ENCODE results near the gene TNKS1BP1.
"Not testable (repeated sequence)": the region's sequence is repeated elsewhere in the genome, so short reads cannot be mapped to it uniquely, and the experiment has no call there.

Gene TNKS1BP1

DNA sequence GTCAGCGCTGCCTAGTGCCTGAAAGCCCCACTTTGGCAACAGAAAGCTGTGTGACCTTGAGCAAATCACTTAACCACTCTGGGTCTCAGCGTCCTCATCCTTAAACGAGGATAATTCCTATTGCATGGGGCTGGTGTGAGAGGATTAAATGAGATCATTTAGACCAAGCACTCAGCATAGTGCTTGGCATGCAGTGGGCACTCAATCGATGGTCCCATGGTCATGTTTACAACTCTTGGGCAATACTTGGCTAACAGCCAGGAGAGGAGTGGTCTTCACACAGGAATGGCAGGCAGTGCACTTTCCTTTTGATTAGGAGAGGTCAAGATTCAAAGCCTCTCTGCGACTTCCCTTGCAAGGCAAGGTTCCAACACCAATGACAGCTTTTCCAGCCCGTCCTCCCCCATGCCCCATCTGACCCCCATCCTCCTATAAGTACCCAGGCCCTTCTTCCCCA lies 14.1 kb downstream of the TNKS1BP1 start:
- DNase-seq: no peak

- no peak for DNase-seq
These were observed 14.7 kb downstream of the TNKS1BP1 start for GRCh38 chr11:57310091-57310490.

- no peak for DNase-seq
These were observed 15.4 kb downstream of the TNKS1BP1 start for GRCh38 chr11:57309106-57310059.

DNA sequence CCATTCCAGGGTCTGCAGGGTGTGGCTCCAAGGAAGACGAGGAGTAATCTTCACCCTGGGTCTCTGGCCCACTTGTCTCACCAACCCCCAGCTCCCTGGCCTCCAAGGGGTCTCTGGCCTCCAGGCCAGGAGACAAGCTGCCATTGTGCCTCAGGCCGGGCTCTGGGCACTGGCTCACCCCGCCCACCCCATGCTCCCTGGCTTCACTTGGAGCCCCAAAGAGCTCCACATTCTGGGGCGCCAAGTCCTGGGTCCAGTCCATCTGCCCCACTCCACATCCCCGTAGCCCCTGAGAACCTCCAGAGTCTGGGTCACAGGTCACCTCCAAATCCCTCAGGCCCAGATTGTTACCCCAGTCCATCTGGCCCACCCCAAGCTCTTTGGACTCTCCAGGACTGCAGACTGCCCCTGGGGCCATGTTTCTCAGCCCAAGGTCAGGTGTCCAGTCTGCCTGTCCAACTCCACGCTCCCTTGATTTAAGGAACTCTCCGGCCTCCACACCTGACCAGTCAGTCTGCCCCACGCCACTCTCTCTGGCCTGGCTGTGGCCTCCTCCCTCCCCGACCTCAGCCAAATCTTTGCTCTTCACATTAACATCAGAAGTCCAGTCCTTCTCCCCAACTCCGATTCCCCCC lies 16.2 kb downstream of the TNKS1BP1 start:
- no peak for DNase-seq

DNA sequence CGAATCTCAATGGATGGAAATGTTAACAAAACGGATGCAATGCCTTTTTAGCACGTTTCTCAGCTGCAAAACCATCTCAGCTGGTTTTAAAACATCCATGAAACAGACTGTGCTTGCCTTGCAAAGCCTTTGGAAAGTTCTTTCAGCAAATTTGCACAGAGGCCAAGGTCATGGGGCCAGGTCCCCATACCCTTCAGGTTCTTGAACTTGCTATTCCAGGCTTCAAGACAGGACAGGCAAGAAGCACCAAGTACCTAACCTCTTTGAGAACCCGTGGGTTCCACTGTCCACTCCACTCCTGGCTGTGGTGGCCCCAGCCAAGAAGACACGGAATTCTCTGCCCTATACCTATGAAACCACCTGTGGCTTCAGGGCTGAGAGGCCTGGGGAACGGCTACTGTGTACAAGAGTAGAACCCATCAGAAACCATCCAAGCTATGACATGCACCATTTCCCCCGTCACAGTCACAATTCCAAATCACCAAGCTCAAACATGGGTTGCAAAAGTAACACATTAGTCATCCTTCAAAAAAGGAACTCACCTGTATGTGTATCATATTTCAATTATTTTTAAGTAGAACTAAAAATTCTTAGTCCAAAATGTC lies 17.0 kb downstream of the TNKS1BP1 start:
- DNase-seq: no peak

DNA sequence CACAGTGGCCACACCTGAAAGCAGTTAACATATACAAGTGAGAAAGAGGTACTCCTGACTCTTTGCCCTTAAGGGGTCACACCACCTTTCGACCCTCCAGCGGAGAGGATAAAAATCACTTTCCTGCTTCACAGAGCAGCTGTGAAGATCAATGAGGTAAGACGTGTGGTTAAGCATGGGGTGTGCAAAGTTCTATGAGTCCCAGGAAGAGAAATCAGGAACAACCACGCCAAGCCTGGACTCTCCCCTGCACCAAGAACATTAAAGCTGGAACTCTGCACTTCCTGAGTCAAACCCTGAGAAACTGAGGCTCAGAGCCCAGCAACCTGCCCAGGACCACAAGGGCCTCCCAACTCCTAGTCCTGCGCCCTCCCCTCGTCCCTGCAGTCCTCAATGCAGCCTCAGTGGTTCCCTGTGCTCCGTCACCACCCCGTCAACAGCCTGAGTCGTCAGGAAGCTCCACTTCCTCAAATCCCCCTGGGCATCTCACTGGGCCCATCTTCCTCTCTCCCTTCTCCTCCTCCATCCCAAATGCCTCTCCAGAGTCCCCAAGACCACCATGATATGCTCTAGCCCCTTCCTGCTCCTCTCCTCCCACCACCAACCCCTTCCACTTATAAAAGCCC lies 17.7 kb downstream of the TNKS1BP1 start:
- no peak for DNase-seq

DNA sequence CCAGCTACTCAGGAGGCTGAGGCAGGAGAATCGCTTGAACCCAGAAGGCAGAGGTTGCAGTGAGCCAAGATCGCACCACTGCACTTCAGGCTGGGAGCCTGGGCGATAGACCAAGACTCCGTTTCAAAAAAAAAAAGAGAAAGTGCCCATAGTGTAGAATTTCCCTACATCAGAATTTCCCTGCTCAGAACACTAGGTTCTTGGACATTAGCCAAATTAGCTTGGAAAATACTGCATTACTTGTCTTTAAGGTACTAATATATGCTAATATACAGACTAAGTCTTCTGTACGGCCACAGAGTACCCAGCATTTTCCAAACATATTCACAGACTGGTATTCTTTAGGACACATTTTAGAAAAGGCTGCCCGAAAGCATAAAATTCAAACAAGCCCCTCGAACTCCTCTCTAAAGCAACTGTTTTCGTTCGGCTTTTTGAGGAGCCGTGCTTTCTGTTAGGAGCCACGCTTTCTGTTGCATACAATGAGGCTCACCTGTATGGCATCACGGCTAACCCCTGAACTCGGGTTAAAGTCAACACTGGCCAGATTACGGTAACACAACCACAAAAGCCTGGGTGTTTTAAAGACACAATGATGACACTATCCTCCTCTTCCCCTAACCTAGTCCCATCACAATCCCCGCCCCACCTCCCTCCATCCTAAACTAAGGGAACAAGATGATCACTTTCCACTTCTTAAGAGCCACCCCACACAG lies 18.4 kb downstream of the TNKS1BP1 start:
- no peak for DNase-seq

DNA sequence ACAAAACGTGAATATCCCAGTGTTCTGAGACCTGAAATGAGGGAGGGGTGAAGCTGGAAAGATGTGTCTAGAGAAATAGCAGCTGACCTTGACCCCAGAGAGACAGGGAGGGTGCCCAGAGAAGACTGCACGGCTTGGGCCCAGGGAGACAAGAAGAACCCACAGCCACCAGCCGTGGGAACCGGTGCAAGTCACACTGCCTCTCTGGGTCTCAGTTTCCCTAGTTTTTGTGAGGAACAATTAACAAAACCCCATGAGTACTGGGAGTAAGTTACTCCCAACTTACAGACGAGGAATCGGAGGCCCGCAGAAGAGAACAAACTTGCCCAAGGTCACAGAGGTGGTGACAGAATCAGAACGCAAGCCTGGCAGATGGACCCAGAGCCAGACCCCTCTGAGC lies 19.2 kb downstream of the TNKS1BP1 start:
- no peak for DNase-seq

DNA sequence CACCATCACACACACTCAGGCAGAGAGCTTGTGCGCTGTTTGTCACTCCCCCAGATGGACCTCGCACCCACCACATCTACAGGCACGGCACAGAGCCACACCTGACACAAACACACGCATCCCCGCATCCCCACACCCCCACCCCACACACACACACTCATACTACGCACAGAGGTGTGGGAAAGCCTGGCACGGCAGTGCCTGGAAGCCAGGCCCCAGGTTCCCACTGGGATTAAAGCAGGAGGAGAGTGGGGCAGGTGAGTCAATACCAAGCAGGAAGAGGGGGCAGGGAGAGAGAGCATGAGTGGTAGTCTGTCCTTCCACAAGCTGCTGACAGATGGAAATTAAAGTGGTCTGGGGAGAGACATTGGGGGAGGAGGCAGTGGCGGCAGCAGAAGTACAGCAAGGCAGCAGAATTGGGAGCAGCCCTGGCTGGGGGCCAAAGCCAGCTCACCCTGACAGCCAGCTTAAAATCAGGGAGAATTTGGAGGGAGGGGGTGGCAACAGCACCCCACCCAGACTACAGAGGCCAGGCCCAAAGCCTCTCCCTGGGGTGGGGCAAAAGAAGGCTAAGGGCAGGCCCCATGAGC lies 20.7 kb downstream of the TNKS1BP1 start:
- DNase-seq: no peak

- no peak for DNase-seq
These were observed 21.3 kb downstream of the TNKS1BP1 start for GRCh38 chr11:57303280-57303989.

DNA sequence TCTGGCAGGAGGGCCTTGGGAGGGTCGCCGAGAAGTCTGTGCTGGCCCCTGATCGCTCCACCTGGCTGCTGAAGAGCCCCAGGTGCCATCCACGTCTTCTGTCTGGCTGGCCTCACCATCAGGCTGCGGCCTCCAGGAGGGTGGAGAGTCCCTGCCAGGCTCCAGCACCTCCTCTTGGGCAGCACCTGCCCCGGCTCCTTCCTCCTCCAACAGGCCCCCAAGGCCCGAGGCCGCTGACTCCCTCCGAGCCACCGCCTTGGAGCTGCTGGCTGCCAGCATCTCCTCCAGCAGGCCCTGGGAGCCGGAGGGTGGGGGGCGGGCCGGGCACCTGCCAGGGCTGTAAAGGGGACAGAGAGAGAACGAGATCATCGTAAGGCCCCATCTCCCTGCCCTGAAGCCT lies 22.3 kb downstream of the TNKS1BP1 start:
- DNase-seq: no peak

DNA sequence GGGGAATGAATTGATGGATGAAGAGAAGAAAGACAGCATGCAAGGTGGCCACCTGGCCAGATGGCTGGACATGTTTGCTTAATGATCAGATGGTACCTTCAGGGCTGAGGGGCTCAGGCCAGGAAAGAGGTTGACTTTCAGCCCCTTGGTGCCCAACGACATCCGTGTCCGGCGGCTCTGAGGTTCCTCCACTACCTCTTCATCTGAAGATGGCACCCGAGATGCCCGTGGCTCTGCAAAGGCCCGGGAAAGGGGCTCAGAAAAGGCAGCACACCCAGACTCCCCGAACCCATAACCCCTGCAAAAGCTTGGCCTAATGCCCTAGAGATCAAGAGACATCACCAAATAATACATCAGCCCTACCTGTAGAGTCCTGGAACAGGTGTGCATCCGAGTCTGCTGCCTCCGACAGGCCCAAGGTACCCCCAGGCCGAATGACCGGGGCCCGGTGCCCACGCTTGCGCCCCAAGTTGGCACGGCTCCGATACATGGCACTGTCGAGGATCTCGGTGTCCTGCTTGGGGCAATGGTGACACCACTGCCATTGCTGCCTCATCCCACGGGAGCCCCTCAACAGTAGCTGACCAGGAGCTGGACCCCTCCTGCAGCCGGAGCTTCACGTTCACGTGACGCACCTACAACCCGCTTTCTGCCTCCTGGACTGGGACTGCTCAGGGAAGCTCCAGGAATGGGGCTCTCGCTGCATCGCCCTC lies 22.9 kb downstream of the TNKS1BP1 start:
- DNase-seq: no peak

DNA sequence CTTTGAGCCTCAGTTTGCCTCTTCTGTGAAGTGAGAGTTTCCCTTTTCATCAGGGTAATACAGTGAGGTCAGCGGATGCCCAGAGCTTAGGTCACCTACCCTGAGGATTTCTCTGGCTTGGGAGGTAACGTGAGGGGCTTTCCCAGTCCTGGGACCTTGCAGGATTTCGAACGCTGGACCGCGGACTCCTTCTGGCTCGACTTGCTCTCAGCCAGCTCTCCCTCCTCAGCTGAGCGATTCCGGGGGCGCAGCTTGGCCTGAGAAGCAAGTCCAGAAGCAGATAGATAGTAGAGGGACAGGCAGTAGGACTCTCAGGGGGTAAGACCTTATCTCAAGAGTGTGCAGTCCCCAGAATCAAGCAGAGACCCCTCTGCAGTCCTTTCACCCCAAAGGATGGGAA lies 24.0 kb downstream of the TNKS1BP1 start:
- no peak for DNase-seq

DNA sequence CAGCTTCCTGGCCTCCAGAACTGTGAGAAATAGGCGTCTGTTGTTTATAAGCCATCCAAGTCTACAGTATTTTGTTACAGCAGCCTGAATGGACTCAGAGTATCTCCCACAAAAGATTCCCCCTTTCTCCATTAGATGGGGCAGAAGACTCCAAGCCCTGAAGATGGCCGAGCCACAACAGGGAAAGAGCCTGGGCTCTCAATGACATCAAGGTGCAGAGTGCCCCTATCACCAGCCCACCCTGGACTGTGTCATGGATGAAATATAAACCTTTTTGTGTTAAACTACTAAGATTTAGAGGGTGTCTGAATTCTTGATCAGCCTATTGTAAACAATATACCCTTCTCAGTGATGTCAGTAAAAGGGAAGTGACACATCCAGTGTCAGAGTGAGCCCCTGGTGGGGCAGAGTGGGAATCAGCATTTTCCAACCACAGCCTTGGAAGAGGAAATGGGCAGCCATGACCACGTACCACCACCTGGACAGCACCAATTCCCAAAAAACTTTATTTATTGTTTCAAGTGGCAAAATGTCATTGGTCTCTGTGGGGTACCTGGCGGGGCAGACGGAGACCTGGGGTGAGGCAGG lies 25.5 kb downstream of the TNKS1BP1 start:
- no peak for DNase-seq

DNA sequence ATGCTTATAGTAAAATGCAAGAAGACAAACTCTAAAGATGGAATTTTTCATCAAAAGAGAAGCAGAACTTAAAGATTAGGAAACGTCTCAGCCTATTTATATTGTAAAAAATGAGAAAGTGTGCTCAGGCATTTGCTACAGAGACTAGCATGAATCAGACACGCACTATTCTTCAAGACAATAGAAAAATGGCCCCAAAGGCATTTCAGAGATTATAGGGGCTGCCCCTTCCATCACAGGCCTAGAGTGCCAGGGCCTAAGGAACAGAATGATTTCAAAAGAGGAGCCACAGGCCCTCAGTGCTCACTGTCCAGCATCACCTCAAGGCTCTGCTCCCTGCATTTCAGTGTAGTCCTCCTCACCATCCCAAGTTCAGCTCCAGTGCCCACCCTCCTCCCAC lies 27.5 kb downstream of the TNKS1BP1 start:
- DNase-seq: no peak

DNA sequence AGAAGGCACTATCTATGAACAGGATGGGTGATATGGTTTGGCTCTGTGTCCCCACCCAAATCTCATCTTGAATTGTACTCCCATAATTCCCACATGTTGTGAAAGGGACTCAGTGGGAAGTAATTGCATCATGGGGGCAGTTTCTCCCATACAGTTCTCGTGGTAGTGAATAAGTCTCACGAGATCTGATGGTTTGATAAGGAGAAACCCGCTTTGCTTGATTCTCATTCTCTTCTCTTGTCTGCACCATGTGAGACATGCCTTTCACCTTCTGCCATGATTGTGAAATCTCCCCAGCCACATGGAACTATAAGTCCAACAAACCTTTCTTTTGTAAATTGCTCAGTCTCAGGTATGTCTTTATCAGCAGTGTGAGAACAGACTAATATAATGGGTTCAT lies 28.5 kb downstream of the TNKS1BP1 start:
- DNase-seq: not testable (repeated sequence)

DNA sequence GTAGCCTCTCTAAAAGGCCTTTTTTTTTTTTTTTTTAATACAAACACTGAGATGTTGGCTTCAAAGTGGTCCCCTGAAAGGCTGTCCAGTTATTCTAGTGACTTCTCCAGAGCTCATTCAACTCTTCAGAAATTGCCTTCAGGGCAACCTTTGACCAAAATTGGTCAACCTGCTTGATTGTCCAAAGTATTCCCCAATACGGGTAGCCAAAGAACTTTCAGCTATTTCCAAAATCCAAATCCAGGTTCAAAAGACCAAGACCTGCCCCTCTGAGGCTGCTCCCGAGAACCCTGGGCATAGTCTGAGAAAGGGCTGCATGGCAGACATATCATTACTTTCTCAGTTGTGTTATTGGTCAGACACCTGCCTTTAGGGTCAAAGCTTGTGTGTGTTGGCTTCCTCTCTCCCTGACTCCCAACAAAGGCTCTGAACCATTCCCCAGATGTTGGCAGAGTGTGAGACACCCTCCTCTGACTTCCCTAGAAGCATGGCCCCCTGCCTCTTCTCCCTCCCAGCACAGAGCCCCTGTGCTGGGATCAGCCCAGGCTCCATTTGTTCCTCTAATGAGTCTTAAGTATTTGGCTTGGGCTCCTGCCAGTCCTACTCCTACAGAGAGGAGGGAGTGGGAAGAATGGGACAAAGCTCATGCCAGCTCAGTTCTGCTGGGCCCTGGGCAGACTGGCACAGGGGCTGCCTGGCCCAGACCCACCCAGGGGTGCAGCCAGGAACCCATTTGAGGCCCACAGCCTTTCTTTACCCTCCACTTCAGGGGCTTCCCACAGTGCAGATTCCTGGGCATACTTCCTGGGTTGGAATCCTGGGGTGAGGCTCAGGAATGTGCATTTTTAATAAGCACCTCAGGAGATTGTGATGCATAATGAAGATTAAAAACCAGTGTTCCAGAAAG lies 30.3 kb downstream of the TNKS1BP1 start:
- DNase-seq: no peak

- no peak for DNase-seq
These were observed 34.5 kb downstream of the TNKS1BP1 start for GRCh38 chr11:57290288-57290687.

All from stimulated activated CD4-positive, alpha-beta T cell treated with anti-CD3 and anti-CD28 coated beads, Interleukin-4, amount 100 ng/mL, for 4 hours (primary cell).